NCI-H2029 (cell line): ENCODE measurements around the gene HMG20A.
"Not testable (repeated sequence)": the region's sequence is repeated elsewhere in the genome, so short reads cannot be mapped to it uniquely, and the experiment has no call there.

Source experiments
- DNase-seq: peaks from one replicate; lab custom pipeline; 2025; lab: John Stamatoyannopoulos, UW

HMG20A gene

GRCh38 chr15:77409259-77410156 lies 11.2 kb upstream of the HMG20A start:
- no peak for DNase-seq

- not testable (repeated sequence) for DNase-seq
Measured at GRCh38 chr15:77410157-77410500, 10.6 kb upstream of the HMG20A start.

GRCh38 chr15:77410701-77411618 lies 9.7 kb upstream of the HMG20A start:
- no peak for DNase-seq

- no peak for DNase-seq
Measured at GRCh38 chr15:77411619-77411976, 9.1 kb upstream of the HMG20A start.

GRCh38 chr15:77412972-77413698 lies 7.6 kb upstream of the HMG20A start:
- DNase-seq, result no peak

GRCh38 chr15:77413699-77414349 lies 6.9 kb upstream of the HMG20A start:
- no peak for DNase-seq

- no peak for DNase-seq
Measured at GRCh38 chr15:77414789-77415442, 5.8 kb upstream of the HMG20A start.

GRCh38 chr15:77415450-77416147 lies 5.1 kb upstream of the HMG20A start:
- DNase-seq, result no peak

- no peak for DNase-seq
Measured at GRCh38 chr15:77416148-77416455, 4.6 kb upstream of the HMG20A start.

GRCh38 chr15:77416954-77417353 lies 3.7 kb upstream of the HMG20A start:
- no peak for DNase-seq

- DNase-seq, result no peak
Measured at GRCh38 chr15:77417602-77418001, 3.1 kb upstream of the HMG20A start.

GRCh38 chr15:77418391-77418965 lies 2.2 kb upstream of the HMG20A start:
- no peak for DNase-seq

GRCh38 chr15:77418966-77419835 lies 1.5 kb upstream of the HMG20A start:
- no peak for DNase-seq

GRCh38 chr15:77419836-77420609 lies 665 bp upstream of the HMG20A start, which contains the start of gene PEAK1:
Gene PEAK1 (minus strand): TSS chr15:77420104. CDS start chr15:77181926, 238,178 bp downstream.
- peak; percentile 90 for DNase-seq

GRCh38 chr15:77421370-77421700 lies 647 bp downstream of the HMG20A start:
- no peak for DNase-seq

GRCh38 chr15:77425104-77425503 lies 4.4 kb downstream of the HMG20A start:
- no peak for DNase-seq

GRCh38 chr15:77426377-77426776 lies 5.7 kb downstream of the HMG20A start:
- DNase-seq, result no peak

GRCh38 chr15:77426871-77427270 lies 6.2 kb downstream of the HMG20A start:
- DNase-seq, result no peak

- DNase-seq, result no peak
Measured at GRCh38 chr15:77430213-77430612, 9.5 kb downstream of the HMG20A start.
